Right lung (tissue), 5 donors: ENCODE measurements around the gene PRR15. TPM values are rescaled to one million over a fixed set of nuclear protein-coding genes. Genes with fewer than 3 reads are reported as not detected.

Source experiments
- DNase-seq, 2 donors: peaks; one replicate each; pipeline ENCODE4 v3.0.0-alpha.2; 2013
- polyA plus RNA-seq, 5 donors: library from polyadenylated mRNA; unstranded; fragments of 120-200 nt; gene quantifications; one replicate each; pipeline versions ENCODE4 v1.2.1 to v1.2.3, GENCODE V29; 2013; ENCODE audit warnings: inconsistent platforms in 1 of 5, low replicate concordance in 1 of 5; ENCODE audit not compliant: insufficient read length in 5 of 5, insufficient read depth in 1 of 5

PRR15 gene
- polyA plus RNA-seq, 5 donors: 0.10 to 0.40 (median 0.28) TPM

DNA sequence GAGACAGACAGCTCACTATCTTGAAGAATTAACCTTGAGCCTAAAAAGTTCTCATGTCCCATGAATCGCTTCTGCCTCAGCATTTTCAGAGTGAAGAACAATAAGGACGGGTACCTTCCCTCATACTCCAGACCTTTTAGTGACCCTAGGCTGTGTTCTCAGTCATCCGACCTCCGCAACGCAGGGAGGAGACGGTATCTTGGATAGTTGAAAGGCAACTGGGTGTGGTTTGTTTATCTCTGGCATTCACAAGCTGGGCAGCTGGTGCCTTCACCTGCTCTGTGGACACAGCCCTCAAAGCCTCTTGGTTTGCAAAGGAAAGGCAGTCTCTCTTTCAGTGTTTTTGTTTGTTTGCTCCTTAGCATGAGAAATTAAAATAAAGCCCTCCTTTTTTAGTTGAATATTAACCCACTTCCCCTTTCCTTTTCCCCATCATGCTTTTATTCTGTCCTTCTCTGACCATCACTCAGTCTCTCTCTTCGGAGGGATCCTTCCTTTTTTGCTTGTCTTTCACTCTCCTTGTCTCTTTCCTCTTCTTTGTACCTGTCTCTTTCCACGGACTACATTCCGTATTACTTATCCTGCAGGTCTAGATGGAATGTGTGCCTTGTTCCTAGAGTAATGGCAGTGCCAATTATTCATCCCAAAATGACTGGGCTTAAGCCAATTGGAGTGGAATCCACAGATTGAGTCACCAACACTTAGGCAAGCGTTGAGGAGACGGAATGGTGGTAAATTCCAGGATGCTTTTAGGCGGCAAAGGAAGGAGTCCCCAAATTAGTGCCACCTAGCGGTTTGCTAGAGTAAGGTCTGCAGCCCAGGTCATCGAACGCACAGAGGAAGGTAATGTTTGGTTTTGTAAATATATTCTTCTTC is 45.8 kb downstream of the PRR15 start:
- no peak for DNase-seq

DNA sequence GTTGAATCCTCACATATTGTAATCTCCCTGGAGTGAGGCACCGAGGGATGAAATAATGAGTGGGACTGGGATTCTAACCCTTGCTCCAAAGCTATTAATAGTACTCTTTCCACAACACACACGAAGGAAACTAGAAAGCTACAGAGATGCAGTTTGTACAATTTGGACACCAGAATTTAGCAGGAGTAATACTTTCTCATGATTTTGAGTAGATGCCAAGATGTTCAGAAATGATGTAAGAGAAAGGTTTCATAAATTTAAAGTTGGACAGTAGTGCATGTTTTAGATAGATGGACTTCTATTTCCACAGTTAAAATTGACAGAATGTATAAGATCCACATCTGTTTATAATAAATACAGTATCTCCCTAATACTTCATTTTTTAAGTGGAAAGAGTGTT is 46.5 kb downstream of the PRR15 start:
- no peak for DNase-seq

DNA sequence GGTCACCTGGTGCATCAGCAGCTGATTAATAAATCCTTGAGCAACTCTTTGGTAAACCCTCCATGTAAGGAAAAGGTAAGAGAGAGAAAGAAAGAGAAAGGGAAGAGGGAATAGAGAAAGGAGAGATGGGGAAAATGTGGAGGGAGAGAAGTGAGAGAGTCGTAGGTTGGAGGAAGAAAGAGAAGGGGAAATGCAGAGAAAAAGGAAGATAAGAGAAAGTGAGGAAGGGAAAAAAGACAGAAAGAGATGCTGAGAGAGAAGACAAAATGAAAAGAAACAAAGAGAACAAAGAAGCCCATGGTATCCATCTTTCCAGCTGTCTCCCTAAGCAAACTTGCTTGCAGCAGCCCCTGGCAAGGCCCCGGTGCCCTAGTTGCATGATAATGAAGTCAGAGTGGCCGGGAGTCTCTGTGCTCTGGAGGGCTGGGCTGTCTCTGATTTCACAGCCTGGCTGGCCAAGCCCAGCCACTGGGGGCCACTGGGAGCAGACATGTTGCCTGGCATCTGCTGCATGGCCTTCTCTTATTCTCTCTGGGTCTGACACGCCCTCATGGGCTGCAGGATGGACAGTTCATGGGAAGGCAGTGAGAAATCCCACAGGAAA is 48.4 kb downstream of the PRR15 start:
- DNase-seq: no peak

DNA sequence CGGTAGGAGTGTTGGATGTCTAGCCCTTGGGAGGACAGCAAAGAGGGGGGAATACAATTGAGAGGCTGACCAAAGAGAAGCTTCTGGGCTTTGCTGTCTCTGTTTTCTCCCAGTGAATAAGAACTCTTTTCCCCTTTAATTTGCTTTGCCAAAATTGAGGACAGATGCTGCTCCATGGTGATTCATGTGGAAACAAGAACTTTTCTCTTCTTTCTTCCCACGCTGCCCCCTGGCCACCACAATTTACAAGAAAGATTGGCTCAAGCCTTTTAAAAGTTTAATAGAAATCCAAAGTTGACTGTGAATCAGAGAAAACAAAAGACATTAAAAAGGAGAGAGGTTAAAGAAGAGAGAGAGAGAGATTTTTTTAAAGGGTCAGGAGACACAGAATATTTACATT is 49.0 kb downstream of the PRR15 start:
- no peak for DNase-seq

- DNase-seq: no peak
Measured at GRCh38 chr7:29613100-29613499, 49.5 kb downstream of the PRR15 start.

DNA sequence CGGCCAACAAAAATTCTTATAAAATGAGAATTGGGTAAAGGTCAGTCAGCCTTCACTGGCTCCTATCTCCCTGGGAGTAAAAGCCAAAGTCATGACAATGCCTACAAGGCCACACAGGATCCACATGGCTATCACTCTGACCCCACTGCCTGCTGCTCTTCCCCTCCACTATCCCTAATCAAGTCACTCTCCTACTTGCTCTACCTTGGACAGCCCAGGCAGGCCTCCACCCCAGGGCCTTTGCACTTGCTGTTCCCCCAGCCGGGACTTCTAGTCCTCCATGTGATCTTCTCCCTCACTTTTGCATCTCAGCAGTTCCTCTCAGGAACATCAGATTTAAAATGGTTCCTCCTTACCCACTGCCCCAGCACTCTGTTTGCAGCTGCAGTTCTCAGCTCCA is 50.6 kb downstream of the PRR15 start:
- DNase-seq: no peak

Other genes with a start within 250 kb of the PRR15 start
- gene WIPF3, start 242.7 kb downstream of the PRR15 start, polyA plus RNA-seq: 1 to 10 TPM in 4 of 5 donors, under 1 TPM in 1; 0.90 to 1.9 (median 1.3) TPM